ENCODE results near the gene ASPN. TPM values are rescaled to one million over a fixed set of nuclear protein-coding genes. Genes with fewer than 3 reads are reported as not detected.

The ASPN gene
- total RNA-seq, 4 donors from 2014 or later = 1.5 to 102 (median 3.9) TPM

DNA sequence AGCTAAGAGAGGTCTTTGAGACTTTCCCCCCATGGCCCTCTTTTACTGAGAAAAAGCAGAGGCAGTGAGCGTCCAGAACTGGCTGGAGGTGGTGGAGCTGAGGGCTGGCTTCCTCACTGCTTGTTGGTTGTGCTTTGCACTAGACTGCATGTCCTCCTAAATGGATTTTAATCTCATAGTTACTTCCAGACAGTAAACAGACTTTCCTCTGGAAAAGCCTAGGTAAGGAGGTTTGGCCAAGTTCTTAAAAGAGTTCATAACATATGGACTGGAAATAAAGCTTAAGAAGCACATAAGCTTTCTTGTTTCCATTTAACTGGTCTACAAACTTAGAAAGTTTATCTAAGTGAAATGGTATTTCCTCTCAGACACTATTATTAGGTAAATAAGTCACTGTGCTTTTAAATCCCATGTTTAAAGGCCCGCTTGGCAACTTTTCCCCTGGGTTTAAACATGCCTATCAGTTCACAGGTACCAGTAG lies 2.0 kb downstream of the ASPN start:
- no peak for TF ChIP-seq POLR2AphosphoS5 (IDR thresholded peaks at IDR 0.05)

GRCh38 chr9:92479346-92479745 lies 3.0 kb downstream of the ASPN start:
- no peak overlapping the region for H3K4me3 ChIP-seq
- H3K36me3 ChIP-seq = no peaks in the 10 kb centered on the region
- in situ Hi-C loops (cut with MboI; ENCODE audit: low pct_ligation_motif_present in 1 of 4, low pct_unique_long_range_greater_than_20kb in 1 of 4, low sequenced_read_pairs in 3 of 4) = no loop called here
- no peaks in the 10 kb centered on the region for H3K27me3 ChIP-seq
- TF ChIP-seq POLR2A (IDR thresholded peaks at IDR 0.05) (no peak), EP300 (IDR thresholded peaks at IDR 0.05; ENCODE audit: low read depth) (no peak), POLR2AphosphoS5 (IDR thresholded peaks at IDR 0.05) (no peak)
- TF ChIP-seq, protein P1, sequence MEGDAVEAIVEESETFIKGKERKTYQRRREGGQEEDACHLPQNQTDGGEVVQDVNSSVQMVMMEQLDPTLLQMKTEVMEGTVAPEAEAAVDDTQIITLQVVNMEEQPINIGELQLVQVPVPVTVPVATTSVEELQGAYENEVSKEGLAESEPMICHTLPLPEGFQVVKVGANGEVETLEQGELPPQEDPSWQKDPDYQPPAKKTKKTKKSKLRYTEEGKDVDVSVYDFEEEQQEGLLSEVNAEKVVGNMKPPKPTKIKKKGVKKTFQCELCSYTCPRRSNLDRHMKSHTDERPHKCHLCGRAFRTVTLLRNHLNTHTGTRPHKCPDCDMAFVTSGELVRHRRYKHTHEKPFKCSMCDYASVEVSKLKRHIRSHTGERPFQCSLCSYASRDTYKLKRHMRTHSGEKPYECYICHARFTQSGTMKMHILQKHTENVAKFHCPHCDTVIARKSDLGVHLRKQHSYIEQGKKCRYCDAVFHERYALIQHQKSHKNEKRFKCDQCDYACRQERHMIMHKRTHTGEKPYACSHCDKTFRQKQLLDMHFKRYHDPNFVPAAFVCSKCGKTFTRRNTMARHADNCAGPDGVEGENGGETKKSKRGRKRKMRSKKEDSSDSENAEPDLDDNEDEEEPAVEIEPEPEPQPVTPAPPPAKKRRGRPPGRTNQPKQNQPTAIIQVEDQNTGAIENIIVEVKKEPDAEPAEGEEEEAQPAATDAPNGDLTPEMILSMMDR (IDR thresholded peaks at IDR 0.05) = no peak
- peak overlapping the region; percentile 62 to 78 (median 70) for H3K27ac ChIP-seq
- peaks cover 0 to 36% (median 2%) of the 10 kb centered on the region in 4 donors for H3K4me1 ChIP-seq
- intact Hi-C loops (cut with DNase I; ENCODE audit: low total_unique reads) = no loop called here
- no peaks in the 10 kb centered on the region for H3K9me3 ChIP-seq
- no peak for DNase-seq

More for the DNA sequence above, 2.0 kb downstream of the ASPN start:
- Histone ChIP-seq H3K9me3 (no peaks in the 10 kb centered on the region), H3K4me1 (peaks cover 0 to 41% (median 2%) of the 10 kb centered on the region in 4 donors), H3K27me3 (no peaks in the 10 kb centered on the region), H3K36me3 (no peaks in the 10 kb centered on the region), H3K4me3 (no peak overlapping the region), H3K27ac (peak overlapping the region; percentile 62 to 78 (median 70))
- WGBS, 2 donors (ENCODE audit: low coverage in 1 of 2) = 13 to 74% methylated on average over 1 to 2 of the region's 2 CpGs
- DNase-seq = no peak
- in situ Hi-C loops (cut with MboI; ENCODE audit: low pct_ligation_motif_present in 1 of 4, low pct_unique_long_range_greater_than_20kb in 1 of 4, low sequenced_read_pairs in 3 of 4) (no loop called here), intact Hi-C loops (cut with DNase I; ENCODE audit: low total_unique reads) (no loop called here)

DNA sequence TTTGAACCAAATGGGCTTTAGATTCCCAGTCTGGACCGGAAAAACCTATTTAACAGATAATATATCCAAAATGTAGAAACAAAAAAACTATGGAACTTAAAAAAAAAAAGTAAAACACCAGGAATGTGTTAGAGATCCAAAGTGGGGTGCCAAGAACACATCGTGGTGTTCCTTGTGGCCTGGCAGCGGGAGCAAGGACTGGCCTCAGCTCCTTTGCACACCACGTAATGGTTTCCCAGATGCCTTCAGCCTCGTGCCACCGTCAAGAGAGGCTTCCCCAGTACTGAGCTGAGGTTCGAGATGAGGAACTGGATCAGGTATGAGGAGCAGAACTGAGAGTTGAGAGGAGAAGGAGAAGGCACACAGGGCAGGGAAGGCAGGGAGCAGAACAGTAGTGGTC lies 3.5 kb downstream of the ASPN start:
- WGBS, 2 donors (ENCODE audit: low coverage in 1 of 2) = 79 to 86% methylated on average over 4 to 7 of the region's 7 CpGs
- Histone ChIP-seq H3K9me3 (no peaks in the 10 kb centered on the region), H3K4me3 (no peak overlapping the region), H3K27me3 (no peaks in the 10 kb centered on the region), H3K27ac (peak overlapping the region in 3 of 4 donors; percentile 62 to 78 (median 72)), H3K36me3 (no peaks in the 10 kb centered on the region), H3K4me1 (peaks cover 0 to 32% (median 2%) of the 10 kb centered on the region in 4 donors)
- intact Hi-C loops (cut with DNase I; ENCODE audit: low total_unique reads) = no loop called here
- no peak for TF ChIP-seq POLR2A (IDR thresholded peaks at IDR 0.05)
- TF ChIP-seq, protein P1 (IDR thresholded peaks at IDR 0.05) = no peak
- TF ChIP-seq EP300 (IDR thresholded peaks at IDR 0.05; ENCODE audit: low read depth) = no peak
- TF ChIP-seq POLR2AphosphoS5 (IDR thresholded peaks at IDR 0.05) = no peak
- in situ Hi-C loops (cut with MboI; ENCODE audit: low pct_ligation_motif_present in 1 of 4, low pct_unique_long_range_greater_than_20kb in 1 of 4, low sequenced_read_pairs in 3 of 4) = no loop called here
- no peak for DNase-seq

- H3K36me3 ChIP-seq = no peaks in the 10 kb centered on the region
- peaks cover 0 to 27% (median 2%) of the 10 kb centered on the region in 4 donors for H3K4me1 ChIP-seq
- 88% methylated on average over 1 of the region's 1 CpG; no CpG with 5 or more reads in 1 of the 2 donors for WGBS, 2 donors (ENCODE audit: low coverage in 1 of 2)
- intact Hi-C loops (cut with DNase I; ENCODE audit: low total_unique reads) (no loop called here), in situ Hi-C loops (cut with MboI; ENCODE audit: low pct_ligation_motif_present in 1 of 4, low pct_unique_long_range_greater_than_20kb in 1 of 4, low sequenced_read_pairs in 3 of 4) (no loop called here)
- H3K4me3 ChIP-seq = no peak overlapping the region
- TF ChIP-seq POLR2AphosphoS5 (IDR thresholded peaks at IDR 0.05) = no peak
- no peak for TF ChIP-seq POLR2A (IDR thresholded peaks at IDR 0.05)
- no peak for TF ChIP-seq EP300 (IDR thresholded peaks at IDR 0.05; ENCODE audit: low read depth)
- TF ChIP-seq, protein P1 (IDR thresholded peaks at IDR 0.05) = no peak
- no peak for DNase-seq
- H3K27me3 ChIP-seq = no peaks in the 10 kb centered on the region
- no peak overlapping the region for H3K27ac ChIP-seq
- no peaks in the 10 kb centered on the region for H3K9me3 ChIP-seq
These were observed 5.3 kb downstream of the ASPN start for GRCh38 chr9:92476962-92477361.

- DNase-seq = no peak
- Histone ChIP-seq H3K36me3 (no peaks in the 10 kb centered on the region), H3K27me3 (no peaks in the 10 kb centered on the region), H3K27ac (no peak overlapping the region), H3K9me3 (no peaks in the 10 kb centered on the region), H3K4me3 (no peak overlapping the region), H3K4me1 (peaks cover 0 to 8% (median 0%) of the 10 kb centered on the region in 4 donors)
- in situ Hi-C loops (cut with MboI; ENCODE audit: low pct_ligation_motif_present in 1 of 4, low pct_unique_long_range_greater_than_20kb in 1 of 4, low sequenced_read_pairs in 3 of 4) = no loop called here
- TF ChIP-seq EP300 (IDR thresholded peaks at IDR 0.05; ENCODE audit: low read depth) = no peak
- no peak for TF ChIP-seq POLR2AphosphoS5 (IDR thresholded peaks at IDR 0.05)
- TF ChIP-seq, protein P1 (IDR thresholded peaks at IDR 0.05) = no peak
- no peak for TF ChIP-seq POLR2A (IDR thresholded peaks at IDR 0.05)
- intact Hi-C loops (cut with DNase I; ENCODE audit: low total_unique reads) = no loop called here
- WGBS, 2 donors (ENCODE audit: low coverage in 1 of 2) = 92 to 94% methylated on average over 3 of the region's 3 CpGs
These were observed 7.7 kb downstream of the ASPN start for GRCh38 chr9:92474587-92474986.

Measured in transverse colon (tissue), 4 donors.